Thymus (tissue), 11 donors: ENCODE data around the gene PICALM. TPM values are rescaled to one million over a fixed set of nuclear protein-coding genes. Genes with fewer than 3 reads are reported as not detected.
"Not testable (repeated sequence)": the region's sequence is repeated elsewhere in the genome, so short reads cannot be mapped to it uniquely, and the experiment has no call there.

Source experiments
- DNase-seq, 9 donors: peaks; one replicate each; pipeline ENCODE4 v3.0.0-alpha.2; 2013; ENCODE audit warnings: low spot score in 9 of 9, low read depth in 6 of 9, missing footprints in 1 of 9
- H3K27ac ChIP-seq, 2 donors: one replicate each; pipeline ENCODE4 v1.5.1; 2013; ENCODE audit warnings: control low read depth in 1 of 2, low read depth in 1 of 2, low read length in 1 of 2, mild to moderate bottlenecking in 1 of 2, moderate library complexity in 1 of 2
- H3K27me3 ChIP-seq, 2 donors: one replicate each; pipeline ENCODE4 v1.5.1; 2013; ENCODE audit warnings: low read length in 1 of 2; ENCODE audit not compliant: control insufficient read depth in 2 of 2, insufficient read depth in 1 of 2
- H3K36me3 ChIP-seq, 2 donors: one replicate each; pipeline ENCODE4 v1.5.1; 2013; ENCODE audit warnings: low read length in 1 of 2, mild to moderate bottlenecking in 1 of 2, moderate library complexity in 1 of 2; ENCODE audit not compliant: control insufficient read depth in 2 of 2, insufficient read depth in 2 of 2
- H3K4me1 ChIP-seq, 2 donors: one replicate each; pipeline ENCODE4 v1.5.1; 2013; ENCODE audit warnings: low read length in 2 of 2; ENCODE audit not compliant: control insufficient read depth in 2 of 2, insufficient read depth in 2 of 2
- H3K4me3 ChIP-seq, 2 donors: one replicate each; pipeline ENCODE4 v1.5.1; 2013; ENCODE audit warnings: low read length in 2 of 2, control low read depth in 1 of 2, mild to moderate bottlenecking in 1 of 2
- H3K9me3 ChIP-seq, 2 donors: one replicate each; pipeline ENCODE4 v1.5.1; 2013; ENCODE audit warnings: low read length in 1 of 2, mild to moderate bottlenecking in 1 of 2; ENCODE audit not compliant: control insufficient read depth in 2 of 2, insufficient read depth in 1 of 2
- WGBS: extraction: QIAGEN DNeasy Blood & Tissue Kit; methylation state at CpG from one replicate; pipeline ENCODE4 v1.1.7; 2013; 5-methylcytosine and 5-hydroxymethylcytosine counted together
- polyA plus RNA-seq: library from polyadenylated mRNA; stranded (reverse); fragments of 200-250 nt; gene quantifications from one replicate; pipeline ENCODE4 v1.2.3, GENCODE V29; 2013
- total RNA-seq: library from RNA; stranded (reverse); fragments of 120-200 nt; gene quantifications from one replicate; pipeline ENCODE4 v1.2.4, GENCODE V29; 2013
- donor health status: healthy.

The PICALM gene
- total and polyA plus RNA-seq, 2 donors, result 93.1 to 111 TPM

DNA sequence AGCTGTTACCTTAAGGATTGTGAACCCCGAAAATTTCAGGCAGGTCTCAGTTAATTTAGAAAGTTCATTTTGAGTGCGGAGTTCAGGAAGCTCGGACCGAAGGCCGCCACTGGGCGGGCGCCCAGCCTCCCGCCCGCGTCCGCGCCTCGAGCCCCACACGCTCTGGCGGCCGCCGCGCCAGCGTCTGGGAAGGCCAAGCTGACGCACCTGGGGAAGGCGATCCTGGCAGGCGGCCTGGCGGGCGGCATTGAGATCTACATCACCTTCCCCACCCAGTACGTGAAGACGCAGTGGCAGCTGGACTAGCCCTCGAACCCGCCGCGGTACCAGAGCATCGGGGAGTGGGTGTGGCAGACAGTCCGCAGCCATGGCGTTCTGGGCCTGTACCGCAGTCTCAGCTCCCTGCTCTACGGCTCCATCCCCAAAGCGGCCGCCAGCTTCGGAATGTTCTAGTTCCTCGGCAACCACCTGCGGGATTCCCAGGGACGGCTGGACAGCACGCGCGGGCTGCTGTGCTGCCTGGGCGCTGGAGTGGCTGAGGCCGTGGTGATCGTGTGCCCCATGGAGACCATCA lies 134.2 kb downstream of the PICALM start:
- 72% methylated on average over 47 of the region's 47 CpGs for WGBS
- H3K4me1 ChIP-seq, result no peaks in the 10 kb centered on the region
- H3K36me3 ChIP-seq, result no peaks in the 10 kb centered on the region
- no peak overlapping the region for H3K4me3 ChIP-seq
- H3K9me3 ChIP-seq, result peaks cover 1 to 8% of the 10 kb centered on the region in 2 donors
- DNase-seq, result no peak
- no peak overlapping the region for H3K27ac ChIP-seq
- H3K27me3 ChIP-seq, result peaks cover 0 to 7% of the 10 kb centered on the region in 2 donors

DNA sequence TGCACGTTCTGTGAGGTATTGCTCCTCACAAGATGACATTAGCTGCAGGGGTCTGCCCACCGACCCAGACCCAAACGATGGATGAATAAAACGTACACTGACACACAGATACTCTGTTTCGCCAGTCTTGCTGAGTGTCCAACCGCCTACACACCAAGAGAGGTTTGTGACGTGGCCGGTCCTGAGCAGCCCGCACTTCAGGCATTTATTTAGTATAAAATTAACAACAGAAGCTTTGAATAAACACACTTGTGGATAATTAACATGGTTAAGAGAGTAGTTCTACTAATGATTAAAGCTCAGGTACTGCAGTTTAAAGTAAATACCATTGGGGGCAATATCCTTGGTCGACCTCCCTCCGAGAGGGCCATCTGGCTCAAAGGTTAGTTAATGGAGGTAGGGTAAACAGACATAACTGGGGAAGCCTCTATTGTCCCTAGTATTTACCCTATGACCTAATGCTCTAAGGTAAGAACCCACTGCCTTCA lies 138.0 kb downstream of the PICALM start:
- WGBS, result 95% methylated on average over 11 of the region's 11 CpGs
- Histone ChIP-seq H3K4me1 (no peaks in the 10 kb centered on the region), H3K9me3 (peaks cover 1 to 8% of the 10 kb centered on the region in 2 donors), H3K27me3 (peaks cover 0 to 7% of the 10 kb centered on the region in 2 donors), H3K4me3 (no peak overlapping the region), H3K36me3 (no peaks in the 10 kb centered on the region), H3K27ac (no peak overlapping the region)
- DNase-seq, result no peak

DNA sequence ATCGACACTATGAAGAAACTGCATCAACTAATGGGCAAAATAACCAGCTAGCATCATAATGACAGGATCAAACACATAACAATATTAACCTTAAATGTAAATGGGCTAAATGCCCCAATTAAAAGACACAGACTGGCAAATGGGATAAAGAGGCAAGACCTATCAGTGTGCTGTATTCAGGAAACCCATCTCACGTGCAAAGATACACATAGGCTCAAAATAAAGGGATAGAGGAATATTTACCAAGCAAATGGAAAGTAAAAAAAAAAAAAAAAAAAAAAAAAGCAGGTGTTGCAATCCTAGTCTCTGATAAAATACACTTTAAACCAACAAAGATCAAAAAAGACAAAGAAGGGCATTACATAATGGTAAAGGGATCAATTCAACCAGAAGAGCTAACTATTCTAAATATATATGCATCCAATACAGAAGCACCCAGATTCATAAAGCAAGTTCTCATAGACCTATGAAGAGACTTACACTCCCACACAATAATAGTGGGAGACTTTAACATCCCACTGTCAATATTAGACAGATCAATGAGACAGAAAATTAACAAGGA lies 142.2 kb downstream of the PICALM start:
- not testable (repeated sequence) for H3K4me1 ChIP-seq, H3K27me3 ChIP-seq, H3K9me3 ChIP-seq, H3K27ac ChIP-seq, DNase-seq, H3K36me3 ChIP-seq, H3K4me3 ChIP-seq
- 95% methylated on average over 2 of the region's 2 CpGs for WGBS

DNA sequence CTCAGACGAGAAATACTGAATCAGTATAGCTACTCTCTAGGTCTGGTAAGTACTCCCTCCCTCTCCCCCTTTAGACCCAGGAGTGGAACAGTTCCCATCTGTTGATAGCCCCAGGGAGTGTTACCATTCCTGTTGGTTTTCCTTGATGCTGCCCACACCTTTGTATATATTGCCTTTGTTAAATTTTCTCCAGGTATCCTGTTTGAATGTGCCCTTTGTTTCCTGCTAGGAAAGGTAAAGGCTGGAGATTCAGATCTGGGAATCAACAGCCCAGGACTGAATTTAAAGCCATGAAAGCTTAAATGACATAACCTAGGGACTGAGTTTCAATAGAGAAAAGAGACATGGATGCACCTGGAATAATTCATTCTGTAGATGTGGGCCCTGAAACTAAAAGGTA lies 145.4 kb downstream of the PICALM start:
- H3K4me3 ChIP-seq, result no peak overlapping the region
- H3K4me1 ChIP-seq, result no peaks in the 10 kb centered on the region
- DNase-seq, result no peak
- WGBS, result 93% methylated on average over 1 of the region's 1 CpG
- H3K36me3 ChIP-seq, result no peaks in the 10 kb centered on the region
- no peak overlapping the region for H3K27ac ChIP-seq
- no peaks in the 10 kb centered on the region for H3K9me3 ChIP-seq
- H3K27me3 ChIP-seq, result no peaks in the 10 kb centered on the region

DNA sequence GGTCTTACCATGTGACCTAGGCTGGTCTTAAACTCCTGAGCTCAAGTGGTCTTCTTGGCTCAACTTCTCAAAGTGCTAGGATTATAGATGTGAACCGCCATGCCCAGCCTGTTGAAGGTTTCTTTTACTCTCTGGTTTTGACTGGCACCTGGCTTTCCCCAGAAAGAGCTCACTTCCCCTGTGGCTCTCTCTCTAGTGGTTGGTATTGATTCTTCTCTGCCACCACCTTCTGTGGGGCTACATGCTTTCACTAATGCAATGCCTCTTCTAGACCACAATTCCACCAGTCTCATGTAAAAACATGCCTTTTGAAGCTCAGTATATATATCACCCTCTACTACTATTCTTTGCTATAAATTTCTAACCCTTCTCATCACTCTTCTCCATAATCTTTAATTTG lies 146.5 kb downstream of the PICALM start:
- Histone ChIP-seq H3K27ac (no peak overlapping the region), H3K36me3 (no peaks in the 10 kb centered on the region), H3K27me3 (no peaks in the 10 kb centered on the region), H3K9me3 (no peaks in the 10 kb centered on the region), H3K4me3 (no peak overlapping the region), H3K4me1 (no peaks in the 10 kb centered on the region)
- DNase-seq, result no peak
- WGBS, result 87% methylated on average over 1 of the region's 1 CpG

DNA sequence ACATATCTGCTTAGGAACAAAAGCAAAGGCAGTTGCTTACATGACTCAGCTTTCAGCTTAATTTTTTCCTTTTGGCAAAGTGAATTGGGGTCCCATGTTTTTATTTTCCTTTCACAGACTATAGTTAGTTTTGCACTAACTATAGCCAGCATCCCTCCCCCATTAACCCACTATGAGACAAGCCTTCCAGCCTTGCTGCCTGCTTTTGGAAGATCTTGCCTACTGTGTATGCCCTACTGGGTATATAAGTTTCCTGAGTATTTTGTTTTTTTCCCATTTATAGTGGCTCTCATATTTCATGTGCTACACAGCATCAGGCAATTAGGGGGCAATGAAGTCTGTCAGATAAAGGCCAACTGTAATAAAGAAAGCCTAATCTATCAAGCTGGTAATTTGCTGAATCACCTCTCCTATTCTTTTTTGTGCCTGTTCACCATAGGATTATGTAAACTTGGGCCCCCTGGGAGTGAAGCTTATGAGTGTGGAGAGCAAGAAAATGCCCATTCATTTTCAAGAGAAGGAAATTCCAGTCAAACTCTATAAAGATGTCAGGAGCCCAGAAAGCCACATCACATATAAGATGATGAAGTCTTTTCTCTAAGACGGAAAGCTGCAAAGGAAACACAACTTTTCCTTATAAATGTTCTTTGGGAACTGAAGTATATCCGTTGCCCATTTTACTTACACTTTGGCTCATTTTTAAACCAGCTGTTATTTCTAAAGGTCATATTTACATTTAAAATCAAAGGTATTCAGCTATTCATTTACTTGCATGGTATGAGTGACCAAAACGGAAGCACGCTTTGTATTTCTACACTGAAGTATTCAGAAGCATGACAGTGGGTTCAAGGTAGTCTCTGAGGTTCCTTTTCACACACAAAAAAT lies 149.7 kb downstream of the PICALM start:
- H3K9me3 ChIP-seq, result no peaks in the 10 kb centered on the region
- no peaks in the 10 kb centered on the region for H3K4me1 ChIP-seq
- no peaks in the 10 kb centered on the region for H3K27me3 ChIP-seq
- no peak overlapping the region for H3K27ac ChIP-seq
- no peak overlapping the region for H3K4me3 ChIP-seq
- WGBS, result 94% methylated on average over 4 of the region's 4 CpGs
- no peak for DNase-seq
- H3K36me3 ChIP-seq, result no peaks in the 10 kb centered on the region

DNA sequence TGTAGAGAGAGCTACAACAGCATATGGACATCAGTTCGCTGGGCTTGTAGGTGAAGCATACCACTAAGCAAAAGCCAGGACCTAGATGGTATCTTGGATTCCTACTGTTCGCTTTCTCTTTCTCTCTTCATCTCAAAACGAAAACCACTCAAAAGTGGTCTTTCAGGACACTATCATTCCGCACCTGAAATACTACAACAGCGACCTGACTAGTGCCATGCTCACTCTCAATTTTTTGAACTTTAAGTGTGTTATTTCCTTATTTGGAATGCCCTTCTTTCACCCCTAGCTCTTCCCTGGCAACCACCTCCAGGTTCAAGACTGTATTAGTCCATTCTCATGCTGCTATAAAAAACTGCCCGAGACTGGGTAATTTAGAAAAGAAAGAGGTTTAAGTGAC lies 154.5 kb downstream of the PICALM start:
- H3K36me3 ChIP-seq, result no peaks in the 10 kb centered on the region
- no peaks in the 10 kb centered on the region for H3K9me3 ChIP-seq
- H3K27ac ChIP-seq, result no peak overlapping the region
- H3K27me3 ChIP-seq, result no peaks in the 10 kb centered on the region
- 97% methylated on average over 6 of the region's 6 CpGs for WGBS
- no peak for DNase-seq
- H3K4me3 ChIP-seq, result no peak overlapping the region
- H3K4me1 ChIP-seq, result no peaks in the 10 kb centered on the region

DNA sequence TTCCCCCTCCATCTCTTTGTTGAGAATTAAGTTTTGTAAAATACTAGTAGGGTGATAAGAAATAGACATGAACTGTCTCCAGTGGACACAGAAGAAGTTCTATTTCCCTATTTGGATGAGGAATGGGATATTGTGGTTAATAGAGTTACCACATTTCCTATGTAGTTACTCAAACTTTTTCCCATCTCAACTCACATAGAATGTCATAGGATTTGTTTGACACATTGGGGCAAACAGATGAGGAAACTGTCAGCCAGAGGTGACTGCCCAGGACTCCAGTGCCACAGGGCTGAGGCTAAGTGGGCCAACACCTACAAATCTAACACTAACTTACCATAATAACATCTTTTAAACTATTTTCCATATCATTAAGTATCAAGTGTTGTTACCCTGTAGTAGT lies 155.4 kb downstream of the PICALM start:
- Histone ChIP-seq H3K36me3 (no peaks in the 10 kb centered on the region), H3K4me3 (no peak overlapping the region), H3K9me3 (no peaks in the 10 kb centered on the region), H3K27me3 (no peaks in the 10 kb centered on the region), H3K4me1 (no peaks in the 10 kb centered on the region), H3K27ac (no peak overlapping the region)
- DNase-seq, result no peak

DNA sequence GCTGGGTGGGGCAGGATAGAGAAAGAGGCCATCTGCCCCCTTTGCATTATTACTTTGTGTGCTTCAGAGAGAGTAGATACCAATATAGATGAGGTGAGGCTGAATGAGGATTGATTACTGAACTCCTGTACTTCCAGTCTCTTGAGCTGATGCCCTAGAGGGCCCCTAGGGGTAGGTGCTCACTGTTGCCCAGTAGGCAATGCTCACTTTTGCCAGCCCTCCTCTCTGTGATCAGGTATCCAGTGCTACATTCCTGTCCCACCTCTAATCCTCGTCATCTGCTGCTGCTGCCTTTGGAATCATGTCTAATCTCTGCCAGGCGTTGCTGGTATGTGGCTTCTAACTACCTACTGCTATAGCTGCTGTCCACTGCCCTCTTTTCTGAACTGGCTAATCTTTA lies 156.5 kb downstream of the PICALM start:
- WGBS, result 96% methylated on average over 2 of the region's 2 CpGs
- no peak for DNase-seq
- Histone ChIP-seq H3K4me3 (no peak overlapping the region), H3K36me3 (no peaks in the 10 kb centered on the region), H3K4me1 (no peaks in the 10 kb centered on the region), H3K27me3 (no peaks in the 10 kb centered on the region), H3K9me3 (no peaks in the 10 kb centered on the region), H3K27ac (no peak overlapping the region)
